Measurements from ENCODE around the gene TRAF4.
"Not testable (repeated sequence)": the region's sequence is repeated elsewhere in the genome, so short reads cannot be mapped to it uniquely, and the experiment has no call there.

The TRAF4 gene

DNA sequence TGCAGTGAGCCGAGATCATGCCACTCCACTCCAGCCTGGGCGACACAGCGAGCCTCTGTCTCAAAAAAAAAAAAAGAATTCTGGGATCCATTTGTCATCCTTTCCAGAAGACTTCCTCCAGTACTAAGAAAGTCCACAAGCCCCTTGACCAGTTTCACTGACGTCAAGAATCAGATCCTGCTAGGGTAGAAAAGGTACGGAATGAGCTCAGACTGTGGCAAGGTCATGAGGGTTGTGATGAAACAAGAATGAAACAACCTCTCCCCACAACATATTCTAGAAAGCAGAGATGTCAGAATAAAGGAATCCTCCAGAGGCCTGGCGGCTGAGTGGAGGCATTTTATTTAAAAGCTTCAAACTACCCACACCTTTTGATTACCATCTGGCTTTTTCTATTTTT, 29.9 kb downstream of the TRAF4 start:
- TF ChIP-seq, protein P1, sequence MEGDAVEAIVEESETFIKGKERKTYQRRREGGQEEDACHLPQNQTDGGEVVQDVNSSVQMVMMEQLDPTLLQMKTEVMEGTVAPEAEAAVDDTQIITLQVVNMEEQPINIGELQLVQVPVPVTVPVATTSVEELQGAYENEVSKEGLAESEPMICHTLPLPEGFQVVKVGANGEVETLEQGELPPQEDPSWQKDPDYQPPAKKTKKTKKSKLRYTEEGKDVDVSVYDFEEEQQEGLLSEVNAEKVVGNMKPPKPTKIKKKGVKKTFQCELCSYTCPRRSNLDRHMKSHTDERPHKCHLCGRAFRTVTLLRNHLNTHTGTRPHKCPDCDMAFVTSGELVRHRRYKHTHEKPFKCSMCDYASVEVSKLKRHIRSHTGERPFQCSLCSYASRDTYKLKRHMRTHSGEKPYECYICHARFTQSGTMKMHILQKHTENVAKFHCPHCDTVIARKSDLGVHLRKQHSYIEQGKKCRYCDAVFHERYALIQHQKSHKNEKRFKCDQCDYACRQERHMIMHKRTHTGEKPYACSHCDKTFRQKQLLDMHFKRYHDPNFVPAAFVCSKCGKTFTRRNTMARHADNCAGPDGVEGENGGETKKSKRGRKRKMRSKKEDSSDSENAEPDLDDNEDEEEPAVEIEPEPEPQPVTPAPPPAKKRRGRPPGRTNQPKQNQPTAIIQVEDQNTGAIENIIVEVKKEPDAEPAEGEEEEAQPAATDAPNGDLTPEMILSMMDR (conservative IDR thresholded peaks at IDR 0.05) = no peak
- H3K27ac ChIP-seq = no peak overlapping the region

GRCh38 chr17:28774206-28774605, 30.4 kb downstream of the TRAF4 start:
- no peak for TF ChIP-seq ZFX (IDR thresholded peaks at IDR 0.05)
- TF ChIP-seq, protein P1 (conservative IDR thresholded peaks at IDR 0.05) = no peak
- no peak overlapping the region for H3K27ac ChIP-seq

DNA sequence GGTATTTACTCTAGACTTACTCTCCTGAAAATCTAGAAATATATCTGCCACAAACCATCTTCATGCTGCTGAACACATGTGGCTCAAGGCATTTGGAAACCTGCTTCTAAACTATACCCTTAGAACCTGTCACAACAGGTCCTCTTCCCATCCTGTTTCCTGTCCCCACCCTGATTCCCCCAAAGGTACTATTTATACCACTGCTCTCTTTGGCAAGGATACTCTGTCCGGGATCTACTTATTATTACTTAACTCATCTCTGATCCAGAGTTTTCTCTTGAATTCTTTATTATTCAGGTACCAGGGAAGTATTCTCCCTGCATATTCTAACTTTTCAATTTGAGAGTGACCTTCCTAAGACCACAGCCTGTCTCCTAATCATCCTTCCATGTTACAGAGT, 33.4 kb downstream of the TRAF4 start:
- TF ChIP-seq, protein P1 (conservative IDR thresholded peaks at IDR 0.05) = no peak
- no peak for TF ChIP-seq ZFX (IDR thresholded peaks at IDR 0.05)
- no peak overlapping the region for H3K27ac ChIP-seq

GRCh38 chr17:28779601-28780000, 35.8 kb downstream of the TRAF4 start:
- H3K27ac ChIP-seq = not testable (repeated sequence)

GRCh38 chr17:28783161-28783560, 39.4 kb downstream of the TRAF4 start:
- TF ChIP-seq, protein P1 (conservative IDR thresholded peaks at IDR 0.05) = no peak
- no peak for TF ChIP-seq ZFX (IDR thresholded peaks at IDR 0.05)
- no peak overlapping the region for H3K27ac ChIP-seq

DNA sequence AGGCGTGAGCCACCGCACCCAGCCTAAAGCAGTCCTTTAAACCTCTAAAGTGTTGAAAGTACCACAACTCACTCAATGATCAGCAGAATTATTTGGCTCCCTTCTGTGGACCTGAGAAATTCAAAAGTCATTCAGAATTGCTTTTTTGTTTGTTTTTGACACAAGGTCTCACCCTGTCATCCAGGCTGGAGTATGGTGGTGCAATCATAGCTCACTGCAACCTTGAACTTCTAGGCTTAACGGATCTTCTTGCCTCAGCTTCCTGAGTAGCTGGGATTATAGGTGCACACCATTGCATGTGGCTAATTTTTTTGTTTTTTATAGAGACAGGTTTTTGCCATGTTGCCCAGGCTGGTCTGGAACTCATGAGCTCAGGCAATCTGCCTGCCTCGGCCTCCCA, 44.3 kb downstream of the TRAF4 start:
- H3K27ac ChIP-seq = no peak overlapping the region
- no peak for TF ChIP-seq ZFX (IDR thresholded peaks at IDR 0.05)
- TF ChIP-seq, protein P1 (conservative IDR thresholded peaks at IDR 0.05) = no peak

DNA sequence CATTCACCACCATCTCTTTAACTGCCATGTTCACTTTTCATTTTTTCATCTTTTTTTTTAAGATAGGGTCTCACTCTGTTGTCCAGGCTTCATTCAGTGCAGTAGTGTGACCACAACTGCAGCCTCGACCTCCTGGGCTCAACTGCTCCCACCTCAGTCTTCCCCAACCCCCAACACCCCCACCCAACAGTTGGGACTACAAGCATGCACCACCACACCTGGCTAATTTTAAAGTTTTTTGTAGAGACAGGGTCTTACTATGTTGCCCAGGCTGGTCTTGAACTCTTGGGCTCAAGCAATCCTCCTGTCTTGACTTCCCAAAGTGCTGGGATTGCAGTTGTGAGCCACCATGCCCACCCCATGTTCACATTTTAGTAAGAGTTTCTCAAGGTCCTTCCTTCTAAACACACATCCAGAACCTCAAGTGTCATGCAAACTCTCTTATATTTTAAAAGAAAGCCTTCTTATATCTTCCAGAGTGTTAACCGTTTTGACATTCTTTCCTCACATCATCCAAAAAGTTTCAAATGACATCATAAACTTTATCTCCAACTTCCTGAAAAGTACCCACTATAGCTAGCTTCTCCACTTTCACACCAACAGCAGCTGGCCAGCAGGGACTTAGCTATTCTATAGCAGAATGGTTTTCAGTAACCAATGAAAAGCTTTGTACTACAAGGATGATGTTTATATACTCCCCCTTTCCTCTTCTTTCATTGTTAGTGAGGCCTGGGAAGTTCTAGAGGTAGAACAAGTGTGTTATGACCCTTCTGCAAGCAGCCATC, 49.3 kb downstream of the TRAF4 start:
- TF ChIP-seq, protein P1 (conservative IDR thresholded peaks at IDR 0.05) = no peak
- TF ChIP-seq ZFX (IDR thresholded peaks at IDR 0.05) = no peak
- no peak overlapping the region for H3K27ac ChIP-seq

- not testable (repeated sequence) for H3K27ac ChIP-seq
Observed at GRCh38 chr17:28794846-28795441, 51.1 kb downstream of the TRAF4 start.
